Osteocyte (in vitro differentiated cells): Measurements from ENCODE around the gene RBM20. TPM values are rescaled to one million over a fixed set of nuclear protein-coding genes. Genes with fewer than 3 reads are reported as not detected.

ENCODE experiments used
- DNase-seq: peaks from one replicate; pipeline ENCODE4 v3.0.0; 2021; ENCODE audit warnings: mixed read lengths; ENCODE audit not compliant: unreplicated experiment; ENCODE audit errors: extremely low spot score
- H3K27ac Mint-ChIP-seq: one replicate; pipeline ENCODE4 v1.8.0; 2021; ENCODE audit warnings: mild to moderate bottlenecking, mixed read lengths; ENCODE audit not compliant: unreplicated experiment
- H3K27me3 Mint-ChIP-seq: one replicate; pipeline ENCODE4 v1.8.0; 2021; ENCODE audit warnings: mixed read lengths; ENCODE audit not compliant: unreplicated experiment
- H3K36me3 Mint-ChIP-seq: one replicate; pipeline ENCODE4 v1.8.0; 2021; ENCODE audit warnings: mixed read lengths; ENCODE audit not compliant: unreplicated experiment
- H3K4me1 Mint-ChIP-seq: one replicate; pipeline ENCODE4 v1.8.0; 2021; ENCODE audit warnings: mixed read lengths; ENCODE audit not compliant: unreplicated experiment
- H3K4me3 Mint-ChIP-seq: one replicate; pipeline ENCODE4 v1.8.0; 2021; ENCODE audit warnings: mild to moderate bottlenecking, moderate library complexity, mixed read lengths; ENCODE audit not compliant: unreplicated experiment
- H3K9me3 Mint-ChIP-seq: one replicate; pipeline ENCODE4 v1.8.0; 2021; ENCODE audit warnings: mixed read lengths; ENCODE audit not compliant: unreplicated experiment
- total RNA-seq: library from RNA; stranded (reverse); gene quantifications from 2 replicates; pipeline ENCODE4 v1.2.1, GENCODE V29; 2021
- TF ChIP-seq, protein P1 (sequence below): fragments of 200-600 bp; sonication (generic); IDR thresholded peaks from 2 replicates; pipeline ENCODE4 v1.5.0; 2021; ENCODE audit warnings: antibody characterized with exemption, mild to moderate bottlenecking, moderate library complexity

The RBM20 gene
- total RNA-seq, 1 donor from 2014 or later: 1.6 TPM

DNA sequence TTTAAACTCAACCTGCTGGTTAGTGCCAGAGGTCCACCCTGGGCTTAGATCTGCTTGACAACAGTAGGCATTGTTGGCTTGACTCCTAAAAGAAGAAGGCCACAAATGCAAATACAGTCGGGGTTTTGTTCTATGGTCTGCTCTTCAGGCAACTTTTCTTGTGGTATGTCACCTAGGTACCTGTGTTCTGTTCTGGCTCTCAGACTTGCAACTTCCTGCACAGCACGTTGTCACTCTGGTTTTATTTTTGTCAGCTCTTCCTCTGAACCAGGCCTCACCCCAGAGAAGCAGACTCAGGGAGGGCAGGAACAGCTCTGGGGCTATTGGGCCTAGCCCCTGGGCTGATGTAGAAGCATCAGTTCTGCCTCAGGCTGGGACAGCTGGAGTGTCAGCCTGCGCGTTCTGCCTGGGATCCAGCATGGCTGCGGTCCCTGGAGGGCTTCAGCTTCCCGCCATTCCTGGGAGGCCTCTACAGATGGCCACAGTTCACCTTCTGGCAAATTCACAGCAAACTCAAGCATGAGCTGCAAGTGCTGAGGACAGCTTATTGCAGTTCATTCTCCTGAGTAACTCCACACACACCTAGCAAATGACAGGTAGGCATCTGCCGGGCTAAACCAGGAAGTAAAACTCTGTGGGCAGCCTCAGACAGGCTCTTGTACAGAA lies 216.6 kb downstream of the RBM20 start:
- TF ChIP-seq, protein P1, sequence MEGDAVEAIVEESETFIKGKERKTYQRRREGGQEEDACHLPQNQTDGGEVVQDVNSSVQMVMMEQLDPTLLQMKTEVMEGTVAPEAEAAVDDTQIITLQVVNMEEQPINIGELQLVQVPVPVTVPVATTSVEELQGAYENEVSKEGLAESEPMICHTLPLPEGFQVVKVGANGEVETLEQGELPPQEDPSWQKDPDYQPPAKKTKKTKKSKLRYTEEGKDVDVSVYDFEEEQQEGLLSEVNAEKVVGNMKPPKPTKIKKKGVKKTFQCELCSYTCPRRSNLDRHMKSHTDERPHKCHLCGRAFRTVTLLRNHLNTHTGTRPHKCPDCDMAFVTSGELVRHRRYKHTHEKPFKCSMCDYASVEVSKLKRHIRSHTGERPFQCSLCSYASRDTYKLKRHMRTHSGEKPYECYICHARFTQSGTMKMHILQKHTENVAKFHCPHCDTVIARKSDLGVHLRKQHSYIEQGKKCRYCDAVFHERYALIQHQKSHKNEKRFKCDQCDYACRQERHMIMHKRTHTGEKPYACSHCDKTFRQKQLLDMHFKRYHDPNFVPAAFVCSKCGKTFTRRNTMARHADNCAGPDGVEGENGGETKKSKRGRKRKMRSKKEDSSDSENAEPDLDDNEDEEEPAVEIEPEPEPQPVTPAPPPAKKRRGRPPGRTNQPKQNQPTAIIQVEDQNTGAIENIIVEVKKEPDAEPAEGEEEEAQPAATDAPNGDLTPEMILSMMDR: no peak
- peaks cover 44% of the 10 kb centered on the region for H3K4me1 Mint-ChIP-seq
- peak overlapping the region; percentile 46 for H3K27ac Mint-ChIP-seq
- H3K4me3 Mint-ChIP-seq: no peak overlapping the region
- H3K36me3 Mint-ChIP-seq: no peaks in the 10 kb centered on the region
- DNase-seq: no peak
- no peaks in the 10 kb centered on the region for H3K9me3 Mint-ChIP-seq
- no peaks in the 10 kb centered on the region for H3K27me3 Mint-ChIP-seq

DNA sequence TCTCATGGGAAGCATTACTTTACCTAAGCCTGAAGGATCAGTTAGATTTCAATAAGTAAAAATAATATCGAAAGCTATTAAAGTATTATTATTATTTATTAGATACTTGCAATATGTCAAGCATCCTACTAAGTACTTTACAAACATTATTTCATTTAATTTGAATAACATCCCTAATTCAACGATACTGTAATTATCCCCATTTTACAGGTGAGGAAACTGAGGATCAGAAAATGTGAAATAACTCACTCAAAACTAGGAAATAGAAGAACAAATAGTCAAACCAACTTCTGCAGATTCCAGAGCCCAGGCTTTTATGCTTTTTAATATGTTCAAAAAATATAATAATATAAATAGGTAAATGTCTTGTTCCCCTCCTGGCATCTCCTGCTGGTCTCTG lies 217.3 kb downstream of the RBM20 start:
- Mint-ChIP-seq H3K4me1 (peaks cover 52% of the 10 kb centered on the region), H3K27ac (no peak overlapping the region), H3K36me3 (no peaks in the 10 kb centered on the region), H3K4me3 (no peak overlapping the region), H3K27me3 (no peaks in the 10 kb centered on the region), H3K9me3 (no peaks in the 10 kb centered on the region)
- TF ChIP-seq, protein P1: no peak
- DNase-seq: no peak

DNA sequence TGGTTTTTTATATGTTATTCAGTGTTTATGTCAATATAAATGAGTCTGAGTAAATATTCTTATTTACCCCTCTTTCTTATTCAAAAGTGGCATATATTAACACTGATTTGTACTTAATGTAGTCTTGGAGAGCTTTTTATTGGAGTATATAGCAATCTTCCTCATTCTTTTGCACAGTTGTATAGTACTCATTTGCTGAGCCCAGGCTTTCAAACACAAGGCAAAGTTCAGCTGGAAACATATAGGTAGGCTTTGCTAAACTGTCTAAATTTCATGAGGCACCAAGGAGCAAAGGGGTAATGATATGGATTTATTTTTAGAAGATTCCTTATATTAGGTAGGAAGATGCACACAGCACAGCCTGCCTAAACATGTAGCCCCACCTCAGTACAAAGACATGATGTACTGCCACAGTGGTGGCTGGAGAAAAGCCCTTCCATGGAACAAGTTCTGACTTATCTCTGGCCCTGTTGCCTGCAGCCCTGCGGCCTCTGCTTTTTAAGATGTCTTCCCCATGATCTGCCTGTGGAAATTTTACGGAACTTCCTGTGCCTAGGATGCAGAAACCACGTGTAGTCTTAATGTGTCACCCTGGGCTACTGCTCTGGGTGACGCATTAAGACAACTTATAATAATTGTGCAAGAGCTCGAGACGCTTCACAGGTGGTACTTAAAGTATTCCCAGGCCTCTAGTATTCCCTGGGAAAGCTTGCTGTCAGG lies 218.0 kb downstream of the RBM20 start:
- TF ChIP-seq, protein P1: no peak
- H3K36me3 Mint-ChIP-seq: no peaks in the 10 kb centered on the region
- DNase-seq: no peak
- no peaks in the 10 kb centered on the region for H3K27me3 Mint-ChIP-seq
- H3K4me1 Mint-ChIP-seq: peaks cover 53% of the 10 kb centered on the region
- no peak overlapping the region for H3K4me3 Mint-ChIP-seq
- no peak overlapping the region for H3K27ac Mint-ChIP-seq
- H3K9me3 Mint-ChIP-seq: no peaks in the 10 kb centered on the region

DNA sequence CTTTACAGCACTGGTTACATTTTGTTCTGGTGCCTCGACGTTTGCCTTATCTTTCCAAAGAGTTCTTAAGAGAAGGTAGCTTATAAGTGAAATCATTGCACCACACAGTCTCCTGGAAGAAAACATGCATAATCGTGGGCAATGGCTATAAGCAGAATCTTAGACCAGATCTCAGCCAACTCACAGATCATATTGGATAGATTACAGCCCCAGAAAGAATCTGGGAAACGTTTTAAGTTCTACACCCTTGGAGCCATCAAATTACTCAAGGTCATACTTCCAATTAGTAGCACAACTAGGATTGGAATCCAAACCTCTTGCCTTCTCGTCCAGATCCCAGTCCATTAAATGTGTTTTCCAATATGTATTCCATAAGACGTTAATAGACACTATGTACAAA lies 218.8 kb downstream of the RBM20 start:
- Mint-ChIP-seq H3K36me3 (no peaks in the 10 kb centered on the region), H3K27ac (no peak overlapping the region), H3K9me3 (no peaks in the 10 kb centered on the region), H3K27me3 (no peaks in the 10 kb centered on the region), H3K4me1 (peaks cover 59% of the 10 kb centered on the region), H3K4me3 (no peak overlapping the region)
- DNase-seq: no peak
- TF ChIP-seq, protein P1: no peak

DNA sequence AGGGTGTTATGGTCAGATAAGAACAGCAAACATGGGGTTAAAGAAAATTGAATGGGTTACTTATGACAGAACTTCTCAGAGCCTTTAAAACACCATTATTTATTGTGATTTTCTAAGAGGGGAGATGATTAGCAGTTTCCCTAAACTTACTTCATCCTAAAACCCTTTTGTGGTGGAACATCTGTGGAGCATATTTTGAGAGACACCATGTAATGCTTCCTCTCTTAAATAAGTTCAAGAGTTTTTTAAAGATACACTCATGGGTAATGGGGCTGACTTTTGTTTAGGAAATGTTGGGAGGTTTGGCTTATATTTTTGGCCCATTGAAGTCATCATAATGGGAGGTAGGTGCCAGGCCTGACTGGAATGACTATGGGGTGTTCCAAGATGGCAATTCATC lies 219.2 kb downstream of the RBM20 start:
- TF ChIP-seq, protein P1: no peak
- H3K36me3 Mint-ChIP-seq: no peaks in the 10 kb centered on the region
- no peaks in the 10 kb centered on the region for H3K27me3 Mint-ChIP-seq
- H3K9me3 Mint-ChIP-seq: no peaks in the 10 kb centered on the region
- H3K4me1 Mint-ChIP-seq: peaks cover 59% of the 10 kb centered on the region
- H3K27ac Mint-ChIP-seq: no peak overlapping the region
- no peak for DNase-seq
- H3K4me3 Mint-ChIP-seq: no peak overlapping the region
